Peyer's patch (tissue), 4 donors: Measurements from ENCODE around the gene KLF3. TPM values are rescaled to one million over a fixed set of nuclear protein-coding genes. Genes with fewer than 3 reads are reported as not detected.

Experiments used
- DNase-seq, 3 donors: peaks; one replicate each; pipeline ENCODE4 v3.0.0-alpha.2; 2017 to 2019
- H3K27ac ChIP-seq, 4 donors: fragments of 200-600 bp; sonication (generic); one replicate each; pipeline ENCODE4 v1.5.1; 2016 to 2019
- H3K27me3 ChIP-seq, 2 donors: fragments of 200-600 bp; sonication (generic); one replicate each; pipeline ENCODE4 v1.5.1; 2019
- H3K36me3 ChIP-seq, 3 donors: fragments of 200-600 bp; sonication (generic); one replicate each; pipeline ENCODE4 v1.5.1; 2016 to 2019
- H3K4me1 ChIP-seq, 4 donors: fragments of 200-600 bp; sonication (generic); one replicate each; pipeline ENCODE4 v1.5.1; 2016 to 2019
- H3K4me3 ChIP-seq, 4 donors: fragments of 200-600 bp; sonication (generic); 1 replicate in 3 of 4; 2 replicates in 1 of 4; pipeline ENCODE4 v1.5.1; 2016 to 2019; ENCODE audit warnings: mild to moderate bottlenecking in 1 of 4
- H3K9me3 ChIP-seq, 4 donors: fragments of 200-600 bp; sonication (generic); one replicate each; pipeline ENCODE4 v1.5.1; 2016 to 2019; ENCODE audit warnings: mild to moderate bottlenecking in 1 of 4
- POLR2A ChIP-seq, 2 donors: fragments of 450-650 bp; IDR thresholded peaks; one replicate each; pipeline ENCODE4 v1.5.1; 2017; ENCODE audit warnings: antibody characterized with exemption in 2 of 2, mild to moderate bottlenecking in 2 of 2, moderate library complexity in 2 of 2
- total RNA-seq, 4 donors: library from RNA; depleted of rRNA; stranded (reverse); fragments of >200 nt; gene quantifications; one replicate each; pipeline ENCODE4 v1.1.0, GENCODE V29; 2016
- TF ChIP-seq, protein P1 (sequence below), 6 experiments: fragments of 450-650 bp in 4 of 6; fragments of 200-600 bp in 2 of 6; sonication (generic) in 1 of 6; IDR thresholded peaks; one replicate each; pipeline ENCODE4 v1.5.1; 2017 to 2019; ENCODE audit warnings: antibody characterized with exemption in 6 of 6, mild to moderate bottlenecking in 3 of 6, moderate library complexity in 1 of 6

KLF3 gene
- total RNA-seq, 4 donors from 2014 or later = 36.3 to 128 (median 103) TPM

DNA sequence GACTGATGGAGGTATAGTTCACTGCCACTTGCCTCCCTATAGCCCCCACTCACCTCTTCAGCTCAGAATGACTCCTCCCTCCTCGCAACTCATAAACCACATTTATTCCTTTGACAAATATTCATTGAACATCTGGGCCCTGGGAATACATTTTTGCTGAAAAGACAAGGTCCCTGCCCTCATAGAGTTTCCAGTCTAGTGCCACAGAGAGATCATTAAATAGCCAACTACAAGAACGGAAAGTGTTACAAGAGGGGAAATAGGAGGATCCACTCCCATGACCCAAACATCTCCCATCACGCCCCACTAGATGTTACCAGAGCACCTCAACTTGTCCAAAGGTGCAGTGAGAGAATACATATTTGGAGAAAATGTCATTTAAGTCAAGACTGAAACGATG, 3.2 kb upstream of the KLF3 start:
- no peaks in the 10 kb centered on the region for H3K36me3 ChIP-seq
- no peaks in the 10 kb centered on the region for H3K4me1 ChIP-seq
- no peak for DNase-seq
- H3K9me3 ChIP-seq = no peaks in the 10 kb centered on the region
- H3K27me3 ChIP-seq = no peaks in the 10 kb centered on the region
- no peak overlapping the region for H3K4me3 ChIP-seq
- TF ChIP-seq, protein P1, sequence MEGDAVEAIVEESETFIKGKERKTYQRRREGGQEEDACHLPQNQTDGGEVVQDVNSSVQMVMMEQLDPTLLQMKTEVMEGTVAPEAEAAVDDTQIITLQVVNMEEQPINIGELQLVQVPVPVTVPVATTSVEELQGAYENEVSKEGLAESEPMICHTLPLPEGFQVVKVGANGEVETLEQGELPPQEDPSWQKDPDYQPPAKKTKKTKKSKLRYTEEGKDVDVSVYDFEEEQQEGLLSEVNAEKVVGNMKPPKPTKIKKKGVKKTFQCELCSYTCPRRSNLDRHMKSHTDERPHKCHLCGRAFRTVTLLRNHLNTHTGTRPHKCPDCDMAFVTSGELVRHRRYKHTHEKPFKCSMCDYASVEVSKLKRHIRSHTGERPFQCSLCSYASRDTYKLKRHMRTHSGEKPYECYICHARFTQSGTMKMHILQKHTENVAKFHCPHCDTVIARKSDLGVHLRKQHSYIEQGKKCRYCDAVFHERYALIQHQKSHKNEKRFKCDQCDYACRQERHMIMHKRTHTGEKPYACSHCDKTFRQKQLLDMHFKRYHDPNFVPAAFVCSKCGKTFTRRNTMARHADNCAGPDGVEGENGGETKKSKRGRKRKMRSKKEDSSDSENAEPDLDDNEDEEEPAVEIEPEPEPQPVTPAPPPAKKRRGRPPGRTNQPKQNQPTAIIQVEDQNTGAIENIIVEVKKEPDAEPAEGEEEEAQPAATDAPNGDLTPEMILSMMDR (IDR thresholded peaks at IDR 0.05) = no peak
- TF ChIP-seq POLR2A (IDR thresholded peaks at IDR 0.05) = no peak
- H3K27ac ChIP-seq = no peak overlapping the region

DNA sequence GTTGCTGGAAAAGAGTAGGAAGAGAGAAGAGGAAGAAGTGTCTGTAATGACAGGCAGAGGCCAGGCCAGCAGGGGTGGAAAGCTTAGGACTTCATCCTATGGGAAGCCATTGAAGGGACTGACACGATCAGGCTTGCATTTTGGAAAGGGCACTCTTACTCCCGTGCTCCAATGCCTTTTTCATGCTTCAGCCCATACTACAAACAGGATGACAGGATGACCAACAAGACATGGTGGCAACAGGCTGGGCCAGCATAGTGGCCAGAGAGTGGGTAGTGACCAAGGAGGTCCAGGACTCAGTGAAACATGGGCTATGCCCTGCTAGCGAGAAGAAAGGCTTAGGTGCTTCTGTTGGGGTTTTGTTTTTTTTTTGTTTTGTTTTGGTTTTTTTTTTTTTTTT, 2.6 kb upstream of the KLF3 start:
- H3K4me3 ChIP-seq = no peak overlapping the region

DNA sequence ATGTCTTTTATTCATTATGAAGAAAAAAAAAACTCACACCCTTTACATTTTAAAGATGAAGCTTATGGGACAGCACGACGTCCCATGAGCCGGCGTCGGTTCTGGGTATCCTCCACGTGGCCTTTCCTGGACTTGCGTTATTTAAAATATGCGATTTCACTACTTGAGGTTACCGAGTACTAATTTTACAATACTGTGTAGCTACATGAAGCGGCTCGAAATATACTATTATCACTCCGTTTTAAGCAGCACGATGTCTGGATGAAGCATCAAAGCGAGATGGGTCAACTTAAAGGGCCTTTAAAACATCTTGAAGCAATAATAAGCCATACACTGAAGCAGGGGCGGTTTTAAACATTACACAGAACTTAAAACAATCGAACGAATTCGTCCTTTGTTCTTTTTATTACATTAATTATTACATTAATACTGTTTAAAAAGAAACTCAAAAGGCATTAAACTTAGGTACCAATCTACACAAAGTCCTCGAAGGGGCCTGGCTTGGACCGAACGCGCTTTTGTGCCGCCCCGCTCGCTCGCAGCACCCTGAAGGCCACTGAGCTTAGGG, 1.4 kb upstream of the KLF3 start:
- DNase-seq = no peak
- Histone ChIP-seq H3K27ac (peak overlapping the region; percentile 96 to 100 (median 97)), H3K36me3 (no peaks in the 10 kb centered on the region), H3K9me3 (no peaks in the 10 kb centered on the region), H3K4me1 (no peaks in the 10 kb centered on the region), H3K4me3 (peak overlapping the region; percentile 63 to 96 (median 70)), H3K27me3 (no peaks in the 10 kb centered on the region)
- TF ChIP-seq, protein P1 (IDR thresholded peaks at IDR 0.05) = no peak
- TF ChIP-seq POLR2A (IDR thresholded peaks at IDR 0.05) = no peak

More for the DNA sequence above, 2.6 kb upstream of the KLF3 start:
- Histone ChIP-seq H3K27me3 (no peaks in the 10 kb centered on the region), H3K36me3 (no peaks in the 10 kb centered on the region), H3K4me1 (no peaks in the 10 kb centered on the region), H3K27ac (peak overlapping the region in 1 of 4 donors; percentile 97), H3K9me3 (no peaks in the 10 kb centered on the region)
- TF ChIP-seq, protein P1 (IDR thresholded peaks at IDR 0.05) = no peak
- no peak for TF ChIP-seq POLR2A (IDR thresholded peaks at IDR 0.05)
- DNase-seq = no peak

DNA sequence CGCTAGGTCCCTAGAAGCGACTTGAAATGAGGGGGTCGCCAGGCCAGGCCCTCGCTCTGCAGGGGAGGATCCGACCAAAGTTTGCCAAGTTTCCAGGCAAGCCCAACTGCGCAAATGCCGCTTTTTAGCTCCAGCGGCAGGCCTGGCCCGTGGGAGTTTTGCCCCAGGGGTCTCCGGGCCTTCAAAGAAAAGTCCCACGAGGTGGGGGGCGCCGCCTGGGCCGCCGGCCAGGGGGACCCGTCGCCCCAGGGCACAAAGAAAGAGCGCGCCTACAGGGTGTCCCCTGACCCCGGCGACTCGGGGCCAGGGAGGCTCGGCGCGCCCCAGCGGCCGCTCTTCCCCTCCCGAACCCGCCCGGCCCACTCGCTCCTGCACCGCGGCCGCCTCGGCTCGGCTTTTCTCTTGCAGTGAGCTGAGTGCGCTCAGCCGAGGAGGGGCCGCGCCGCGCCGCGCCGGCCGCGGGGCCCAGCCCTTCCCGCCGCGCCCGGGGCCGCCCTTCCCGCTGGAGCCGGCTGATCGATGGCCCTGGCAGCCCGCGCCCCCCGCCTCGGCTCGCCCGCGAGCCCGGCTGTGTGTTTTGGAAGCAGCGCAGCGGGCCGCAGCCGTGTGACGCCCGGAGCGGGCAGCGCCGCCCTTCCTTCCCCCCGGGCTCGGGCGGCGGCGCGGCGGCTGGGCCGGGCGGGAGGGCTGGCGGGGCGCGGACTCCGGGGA, 754 bp upstream of the KLF3 start:
- H3K27ac ChIP-seq = peak overlapping the region; percentile 96 to 100 (median 97)
- no peaks in the 10 kb centered on the region for H3K36me3 ChIP-seq
- peaks cover 0 to 5% (median 0%) of the 10 kb centered on the region in 4 donors for H3K4me1 ChIP-seq
- DNase-seq = no peak
- H3K27me3 ChIP-seq = no peaks in the 10 kb centered on the region
- TF ChIP-seq, protein P1 (IDR thresholded peaks at IDR 0.05) = peak in 1 of 6 experiments; percentile 2
- peak; percentile 29 to 93 for TF ChIP-seq POLR2A (IDR thresholded peaks at IDR 0.05)
- H3K9me3 ChIP-seq = no peaks in the 10 kb centered on the region
- H3K4me3 ChIP-seq = peak overlapping the region; percentile 63 to 96 (median 70)

DNA sequence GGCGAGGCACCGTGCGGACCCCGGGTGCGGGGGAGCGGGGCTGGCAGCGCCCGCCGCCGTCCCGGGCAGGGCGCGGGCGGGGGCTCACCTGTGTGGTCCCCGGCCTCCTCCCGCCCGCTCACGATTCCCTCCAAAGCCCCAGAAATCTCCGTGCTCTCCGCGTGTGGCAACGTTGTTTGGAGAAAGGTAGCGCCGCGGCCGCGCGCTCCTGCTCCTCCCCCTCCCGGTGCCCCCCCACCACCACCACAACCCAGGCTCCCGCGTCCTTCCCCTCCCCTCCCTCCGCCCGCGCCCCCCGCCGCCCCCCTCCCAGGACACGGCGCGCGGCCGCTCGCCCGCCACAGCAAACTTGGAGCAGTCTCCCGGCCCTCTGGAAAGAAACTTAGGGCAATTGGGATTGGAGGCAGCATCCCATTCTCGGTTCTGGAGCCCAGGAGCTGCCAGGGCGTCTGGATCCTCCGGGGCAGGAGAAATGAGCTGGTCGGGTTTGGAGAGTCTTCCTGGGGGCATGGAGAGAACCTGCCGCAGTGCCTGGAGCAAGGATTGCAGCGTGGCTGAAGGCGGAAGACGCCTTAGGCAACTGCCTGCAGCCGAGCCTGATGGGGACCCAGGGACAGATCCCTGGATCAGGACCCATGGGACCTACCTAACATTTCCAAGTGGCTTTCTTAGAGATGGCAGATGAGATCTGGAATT, 855 bp downstream of the KLF3 start:
- H3K4me3 ChIP-seq = peak overlapping the region; percentile 69 to 96 (median 84)
- H3K36me3 ChIP-seq = no peaks in the 10 kb centered on the region
- peak; percentile 55 to 82 (median 80) for DNase-seq
- TF ChIP-seq POLR2A (IDR thresholded peaks at IDR 0.05) = peak; percentile 39 to 78
- TF ChIP-seq, protein P1 (IDR thresholded peaks at IDR 0.05) = peak in 1 of 6 experiments; percentile 13
- H3K27me3 ChIP-seq = no peaks in the 10 kb centered on the region
- peaks cover 0 to 18% (median 2%) of the 10 kb centered on the region in 4 donors for H3K4me1 ChIP-seq
- no peaks in the 10 kb centered on the region for H3K9me3 ChIP-seq
- H3K27ac ChIP-seq = peak overlapping the region; percentile 97 to 100 (median 98)
